Measurements from ENCODE around the gene PSMG3. TPM values are rescaled to one million over a fixed set of nuclear protein-coding genes. Genes with fewer than 3 reads are reported as not detected.

Gene PSMG3
- total RNA-seq, 1 donor from 2014 or later: 31.7 TPM

Other genes with a start within 250 kb of the PSMG3 start
- gene MICALL2, start 110.6 kb downstream of the PSMG3 start, total RNA-seq: 44.5 to 56.9 TPM (median 45.2 TPM) in 3 replicates
- gene INTS1, start 65.6 kb downstream of the PSMG3 start, total RNA-seq: 74.8 to 94.4 TPM (median 80.4 TPM) in 3 replicates
- gene MAFK, start 39.3 kb downstream of the PSMG3 start, total RNA-seq: 21.4 to 36.1 TPM (median 35.9 TPM) in 3 replicates
- 0.07 to 0.22 TPM (median 0.15 TPM) in 3 replicates for gene TMEM184A, start 13.8 kb downstream of the PSMG3 start, total RNA-seq
- gene ELFN1, start 100.2 kb upstream of the PSMG3 start, total RNA-seq: 0.65 to 0.72 TPM (median 0.68 TPM) in 3 replicates